NB4 (cell line): Measurements from ENCODE around the gene TNP2.

Experiments used
- MYC ChIP-seq: IDR thresholded peaks from 2 replicates; pipeline ENCODE4 v1.6.1; 2011; ENCODE audit warnings: low read depth, low read length
- POLR2A ChIP-seq: IDR thresholded peaks from 2 replicates; pipeline ENCODE4 v1.6.1; 2011; ENCODE audit warnings: mild to moderate bottlenecking; ENCODE audit not compliant: insufficient read length; ENCODE audit errors: extremely low read depth
- TF ChIP-seq, protein P1 (sequence below): IDR thresholded peaks from one replicate; pipeline ENCODE4 v1.5.1; 2012; ENCODE audit warnings: low read depth, low read length
- TF ChIP-seq, protein P2 (sequence below): IDR thresholded peaks from 2 replicates; pipeline ENCODE4 v1.6.1; 2011; ENCODE audit warnings: low read depth, low read length

DNA sequence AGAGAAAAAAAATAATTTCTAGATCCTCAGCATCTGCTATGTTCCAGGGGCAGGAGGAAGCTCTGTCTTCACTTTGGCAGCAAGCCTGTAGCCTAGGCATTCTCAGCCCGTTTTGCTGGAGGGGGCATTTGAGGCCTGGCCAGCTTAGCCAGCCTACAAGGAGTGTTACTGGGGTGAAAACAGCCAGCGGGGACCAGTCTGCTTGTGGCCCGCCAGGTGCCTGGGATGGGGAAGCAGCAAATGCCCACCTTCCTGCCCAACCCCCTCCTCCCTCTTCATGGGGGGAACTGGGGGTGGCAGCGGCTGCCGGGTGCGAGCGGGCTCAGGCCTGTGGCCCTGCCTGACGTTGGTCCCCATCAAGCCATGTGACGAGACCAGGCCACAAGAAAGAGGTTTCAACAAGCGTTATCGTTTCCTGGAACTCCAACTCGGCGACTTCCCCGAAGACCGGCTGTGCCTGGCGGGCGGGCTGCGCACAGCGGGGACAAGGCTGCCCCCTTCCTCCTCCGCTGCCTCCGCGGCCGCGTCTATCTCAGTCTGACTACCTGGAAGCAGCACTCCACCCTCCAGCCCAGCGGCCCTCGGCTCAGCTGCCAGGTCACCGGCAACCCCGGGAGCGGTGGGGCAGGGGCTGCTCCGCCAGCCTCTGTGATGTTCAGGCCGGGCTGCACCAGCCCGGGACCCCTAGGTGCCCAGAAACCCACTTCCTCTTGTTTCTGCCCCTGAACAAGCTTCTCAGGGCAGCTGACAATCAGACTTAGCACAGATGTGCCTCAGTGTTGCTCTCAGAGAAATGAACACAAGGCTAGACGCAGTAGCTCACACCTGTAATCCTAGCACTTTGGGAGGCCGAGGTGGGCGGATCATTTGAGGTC lies 36.0 kb downstream of the TNP2 start:
- TF ChIP-seq POLR2A (no peak), MYC (no peak)
- TF ChIP-seq, protein P1, sequence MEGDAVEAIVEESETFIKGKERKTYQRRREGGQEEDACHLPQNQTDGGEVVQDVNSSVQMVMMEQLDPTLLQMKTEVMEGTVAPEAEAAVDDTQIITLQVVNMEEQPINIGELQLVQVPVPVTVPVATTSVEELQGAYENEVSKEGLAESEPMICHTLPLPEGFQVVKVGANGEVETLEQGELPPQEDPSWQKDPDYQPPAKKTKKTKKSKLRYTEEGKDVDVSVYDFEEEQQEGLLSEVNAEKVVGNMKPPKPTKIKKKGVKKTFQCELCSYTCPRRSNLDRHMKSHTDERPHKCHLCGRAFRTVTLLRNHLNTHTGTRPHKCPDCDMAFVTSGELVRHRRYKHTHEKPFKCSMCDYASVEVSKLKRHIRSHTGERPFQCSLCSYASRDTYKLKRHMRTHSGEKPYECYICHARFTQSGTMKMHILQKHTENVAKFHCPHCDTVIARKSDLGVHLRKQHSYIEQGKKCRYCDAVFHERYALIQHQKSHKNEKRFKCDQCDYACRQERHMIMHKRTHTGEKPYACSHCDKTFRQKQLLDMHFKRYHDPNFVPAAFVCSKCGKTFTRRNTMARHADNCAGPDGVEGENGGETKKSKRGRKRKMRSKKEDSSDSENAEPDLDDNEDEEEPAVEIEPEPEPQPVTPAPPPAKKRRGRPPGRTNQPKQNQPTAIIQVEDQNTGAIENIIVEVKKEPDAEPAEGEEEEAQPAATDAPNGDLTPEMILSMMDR: no peak
- TF ChIP-seq, protein P2, sequence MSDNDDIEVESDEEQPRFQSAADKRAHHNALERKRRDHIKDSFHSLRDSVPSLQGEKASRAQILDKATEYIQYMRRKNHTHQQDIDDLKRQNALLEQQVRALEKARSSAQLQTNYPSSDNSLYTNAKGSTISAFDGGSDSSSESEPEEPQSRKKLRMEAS: no peak
